Activated naive CD8-positive, alpha-beta T cell treated with anti-CD3 and anti-CD28 coated beads, Interleukin-2, amount 10 ng/mL, durations not matched to agents 7 days and 5 days (primary cell): ENCODE measurements around the gene TMEM120B. TPM values are rescaled to one million over a fixed set of nuclear protein-coding genes. Genes with fewer than 3 reads are reported as not detected.
A peak's percentile ranks its signal among the peaks of the same experiment; 100 is the strongest.
"Not testable (repeated sequence)": the region's sequence is repeated elsewhere in the genome, so short reads cannot be mapped to it uniquely, and the experiment has no call there.

ENCODE experiments used
- ATAC-seq: fragments of 150-1000 bp; cut with Tn5 transposase; one replicate; pipeline ENCODE4 v1.10.0; 2021; ENCODE audit warnings: low read depth, moderate library complexity
- POLR2A ChIA-PET: fragments of 350-600 bp; sonication (Branson Sonifier 250); formaldehyde crosslinking; loops from one replicate; lab custom pipeline; 2021; ENCODE audit warnings: antibody characterized with exemption; lab: Charles Lee
- DNase-seq: peaks from one replicate; pipeline ENCODE4 v3.0.0; 2021
- H3K27ac Mint-ChIP-seq: one replicate; pipeline ENCODE4 v1.8.0; 2022; ENCODE audit warnings: mild to moderate bottlenecking, mixed read lengths
- H3K27me3 Mint-ChIP-seq: one replicate; pipeline ENCODE4 v1.8.0; 2022; ENCODE audit warnings: mild to moderate bottlenecking, moderate library complexity, mixed read lengths
- H3K36me3 Mint-ChIP-seq: one replicate; pipeline ENCODE4 v1.8.0; 2021; ENCODE audit warnings: mild to moderate bottlenecking, mixed read lengths
- H3K4me1 Mint-ChIP-seq: one replicate; pipeline ENCODE4 v1.8.0; 2021; ENCODE audit warnings: mixed read lengths
- H3K4me3 Mint-ChIP-seq: one replicate; pipeline ENCODE4 v1.8.0; 2022; ENCODE audit warnings: mild to moderate bottlenecking, moderate library complexity, mixed read lengths
- H3K9me3 Mint-ChIP-seq: one replicate; pipeline ENCODE4 v1.8.0; 2021; ENCODE audit warnings: mixed read lengths
- total RNA-seq, 2 experiments: library from RNA; stranded (reverse); gene quantifications; one replicate each; pipeline ENCODE4 v1.2.3, GENCODE V29; 2021

Gene TMEM120B
- total RNA-seq, 2 experiments from 2014 or later: 9.8 to 9.9 TPM

GRCh38 chr12:121755591-121755990, 43.0 kb downstream of the TMEM120B start:
- POLR2A ChIA-PET: interaction anchor here (0.6 to 1.6 kb wide), 3 partner anchors 32 to 176 kb away, joined by 3 to 21 read pairs (median 3); partner anchors contain the start of gene TMEM120B
- H3K4me1 Mint-ChIP-seq: peaks cover 18% of the 10 kb centered on the region
- H3K27me3 Mint-ChIP-seq: no peaks in the 10 kb centered on the region
- H3K4me3 Mint-ChIP-seq: no peak overlapping the region
- DNase-seq: no peak
- no peaks in the 10 kb centered on the region for H3K9me3 Mint-ChIP-seq
- peaks cover 12% of the 10 kb centered on the region for H3K36me3 Mint-ChIP-seq
- H3K27ac Mint-ChIP-seq: peak overlapping the region; percentile 30
- ATAC-seq: no peak

GRCh38 chr12:121758536-121758935, 46.0 kb downstream of the TMEM120B start:
- DNase-seq, H3K9me3 Mint-ChIP-seq, POLR2A ChIA-PET, H3K36me3 Mint-ChIP-seq, H3K4me3 Mint-ChIP-seq, H3K27me3 Mint-ChIP-seq, ATAC-seq, H3K27ac Mint-ChIP-seq: not testable (repeated sequence)
- peaks cover 17% of the 10 kb centered on the region for H3K4me1 Mint-ChIP-seq

GRCh38 chr12:121762269-121762668, 49.7 kb downstream of the TMEM120B start:
- peaks cover 3% of the 10 kb centered on the region for H3K36me3 Mint-ChIP-seq
- peak overlapping the region; percentile 5 for H3K27ac Mint-ChIP-seq
- ATAC-seq (no peak), DNase-seq (no peak)
- H3K9me3 Mint-ChIP-seq: no peaks in the 10 kb centered on the region
- POLR2A ChIA-PET: interaction anchor here (0.7 to 0.9 kb wide), 4 partner anchors 10 to 296 kb away, joined by 3 to 6 read pairs (median 4); no protein-coding TSS in a partner anchor
- H3K27me3 Mint-ChIP-seq: no peaks in the 10 kb centered on the region
- no peaks in the 10 kb centered on the region for H3K4me1 Mint-ChIP-seq
- no peak overlapping the region for H3K4me3 Mint-ChIP-seq

GRCh38 chr12:121764808-121765207, 52.3 kb downstream of the TMEM120B start:
- POLR2A ChIA-PET: no interaction called here
- ATAC-seq (no peak), DNase-seq (no peak)
- H3K36me3 Mint-ChIP-seq: peaks cover 3% of the 10 kb centered on the region
- H3K9me3 Mint-ChIP-seq: no peaks in the 10 kb centered on the region
- H3K4me1 Mint-ChIP-seq: no peaks in the 10 kb centered on the region
- no peak overlapping the region for H3K4me3 Mint-ChIP-seq
- H3K27ac Mint-ChIP-seq: no peak overlapping the region
- no peaks in the 10 kb centered on the region for H3K27me3 Mint-ChIP-seq

GRCh38 chr12:121765573-121765972, 53.0 kb downstream of the TMEM120B start:
- Mint-ChIP-seq H3K27me3 (no peaks in the 10 kb centered on the region), H3K4me3 (no peak overlapping the region), H3K9me3 (no peaks in the 10 kb centered on the region), H3K36me3 (peaks cover 3% of the 10 kb centered on the region), H3K4me1 (no peaks in the 10 kb centered on the region), H3K27ac (no peak overlapping the region)
- ATAC-seq: no peak
- POLR2A ChIA-PET: no interaction called here
- DNase-seq: no peak

GRCh38 chr12:121766290-121767039, 53.9 kb downstream of the TMEM120B start:
- Mint-ChIP-seq H3K4me1 (no peaks in the 10 kb centered on the region), H3K4me3 (no peak overlapping the region), H3K36me3 (peaks cover 3% of the 10 kb centered on the region), H3K27me3 (no peaks in the 10 kb centered on the region), H3K9me3 (no peaks in the 10 kb centered on the region), H3K27ac (no peak overlapping the region)
- no peak for DNase-seq
- POLR2A ChIA-PET: interaction anchor here (1.4 kb wide), 1 partner anchor 80 kb away, joined by 3 read pairs; no protein-coding TSS in a partner anchor
- ATAC-seq: peak; percentile 29

GRCh38 chr12:121767525-121768016, 55.0 kb downstream of the TMEM120B start:
- H3K4me3 Mint-ChIP-seq: no peak overlapping the region
- DNase-seq (no peak), ATAC-seq (no peak)
- H3K27me3 Mint-ChIP-seq: no peaks in the 10 kb centered on the region
- no peak overlapping the region for H3K27ac Mint-ChIP-seq
- H3K4me1 Mint-ChIP-seq: no peaks in the 10 kb centered on the region
- no peaks in the 10 kb centered on the region for H3K36me3 Mint-ChIP-seq
- no peaks in the 10 kb centered on the region for H3K9me3 Mint-ChIP-seq
- POLR2A ChIA-PET: interaction anchor here (0.5 to 1.4 kb wide), 2 partner anchors 81 to 83 kb away, joined by 3 to 4 read pairs; no protein-coding TSS in a partner anchor

- H3K4me1 Mint-ChIP-seq: peaks cover 7% of the 10 kb centered on the region
Measured at GRCh38 chr12:121769297-121769830, 56.8 kb downstream of the TMEM120B start.

GRCh38 chr12:121769831-121770301, 57.3 kb downstream of the TMEM120B start:
- Mint-ChIP-seq H3K36me3 (no peaks in the 10 kb centered on the region), H3K27me3 (no peaks in the 10 kb centered on the region), H3K9me3 (no peaks in the 10 kb centered on the region), H3K27ac (no peak overlapping the region), H3K4me3 (no peak overlapping the region), H3K4me1 (peaks cover 7% of the 10 kb centered on the region)
- DNase-seq (no peak), ATAC-seq (no peak)
- POLR2A ChIA-PET: interaction anchor here (1.5 kb wide), 1 partner anchor 20 kb away, joined by 5 read pairs; no protein-coding TSS in a partner anchor

More at GRCh38 chr12:121769297-121769830, 56.8 kb downstream of the TMEM120B start:
- Mint-ChIP-seq H3K4me3 (no peak overlapping the region), H3K9me3 (no peaks in the 10 kb centered on the region), H3K27ac (no peak overlapping the region), H3K36me3 (no peaks in the 10 kb centered on the region), H3K27me3 (no peaks in the 10 kb centered on the region)
- no peak for ATAC-seq
- POLR2A ChIA-PET: interaction anchor here (1.5 kb wide), 1 partner anchor 20 kb away, joined by 5 read pairs; no protein-coding TSS in a partner anchor
- DNase-seq: no peak

- Mint-ChIP-seq H3K27me3 (no peaks in the 10 kb centered on the region), H3K4me1 (peaks cover 7% of the 10 kb centered on the region), H3K36me3 (no peaks in the 10 kb centered on the region), H3K9me3 (no peaks in the 10 kb centered on the region), H3K4me3 (no peak overlapping the region), H3K27ac (no peak overlapping the region)
- ATAC-seq (no peak), DNase-seq (no peak)
- POLR2A ChIA-PET: interaction anchor here (1.5 kb wide), 1 partner anchor 19 kb away, joined by 5 read pairs; no protein-coding TSS in a partner anchor
Measured at GRCh38 chr12:121770388-121770787, 57.8 kb downstream of the TMEM120B start.

- no peaks in the 10 kb centered on the region for H3K36me3 Mint-ChIP-seq
- H3K27me3 Mint-ChIP-seq: no peaks in the 10 kb centered on the region
- H3K27ac Mint-ChIP-seq: no peak overlapping the region
- H3K9me3 Mint-ChIP-seq: no peaks in the 10 kb centered on the region
- H3K4me3 Mint-ChIP-seq: no peak overlapping the region
- DNase-seq: no peak
- POLR2A ChIA-PET: interaction anchor here (1.5 kb wide), 1 partner anchor 19 kb away, joined by 5 read pairs; no protein-coding TSS in a partner anchor
- peaks cover 7% of the 10 kb centered on the region for H3K4me1 Mint-ChIP-seq
- no peak for ATAC-seq
Measured at GRCh38 chr12:121770813-121771625, 58.5 kb downstream of the TMEM120B start.

- H3K4me3 Mint-ChIP-seq: no peak overlapping the region
- no peaks in the 10 kb centered on the region for H3K36me3 Mint-ChIP-seq
- peak; percentile 87 for DNase-seq
- no peaks in the 10 kb centered on the region for H3K9me3 Mint-ChIP-seq
- peaks cover 7% of the 10 kb centered on the region for H3K4me1 Mint-ChIP-seq
- peak; percentile 84 for ATAC-seq
- H3K27ac Mint-ChIP-seq: peak overlapping the region; percentile 81
- no peaks in the 10 kb centered on the region for H3K27me3 Mint-ChIP-seq
- POLR2A ChIA-PET: interaction anchor here (0.6 to 31.1 kb wide), 6 partner anchors 11 to 61 kb away, joined by 3 to 931 read pairs (median 6); partner anchors contain the start of genes RHOF, SETD1B and TMEM120B
Measured at GRCh38 chr12:121773011-121773777, 60.6 kb downstream of the TMEM120B start.
